GM12878 (cell line): ENCODE results near the gene FBLN1. TPM values are rescaled to one million over a fixed set of nuclear protein-coding genes. Genes with fewer than 3 reads are reported as not detected.

Source experiments
- ATAC-seq: fragments of 200-7000 bp; cut with Tn5 transposase; 3 replicates; pipeline ENCODE4 v1.9.1; 2020; ENCODE audit warnings: mild to moderate bottlenecking, moderate library complexity
- BruUV-seq: library from RNA; stranded (reverse); fragments of 400-500 nt; replicated peaks from 2 replicates; lab custom pipeline; 2021; lab: Mats Ljungman, UMichigan
- CTCF ChIA-PET: fragments of 300-600 bp; sonication (Branson Sonifier 250); formaldehyde crosslinking; extraction: SDS; loops from one replicate; lab custom pipeline; 2021; ENCODE audit warnings: inconsistent platforms; lab: Yijun Ruan, JAX
- POLR2A ChIA-PET: fragments of 350-600 bp; formaldehyde crosslinking; extraction: SDS; loops from one replicate; lab custom pipeline; 2021; ENCODE audit warnings: inconsistent platforms; lab: Charles Lee
- RAD21 ChIA-PET: fragments of 300-600 bp; sonication (Branson Sonifier 250); formaldehyde crosslinking; loops from one replicate; lab custom pipeline; 2023; ENCODE audit warnings: antibody characterized with exemption; ENCODE audit not compliant: unreplicated experiment; lab: Charles Lee
- SMC1A ChIA-PET: fragments of 300-600 bp; sonication (Branson Sonifier 250); formaldehyde crosslinking; loops from one replicate; lab custom pipeline; 2023; ENCODE audit not compliant: unreplicated experiment, uncharacterized antibody; lab: Charles Lee
- DNase-seq: peaks from one replicate; pipeline ENCODE4 v3.0.0-alpha.2; 2011; ENCODE audit warnings: low read depth, low spot score
- FAIRE-seq: peaks from 3 replicates; lab custom pipeline; 2011; peaks lifted over from hg19 to GRCh38; lab: Jason Lieb, UNC
- H2AFZ ChIP-seq: 2 replicates; pipeline ENCODE4 v1.6.0; 2011; ENCODE audit warnings: low read depth, low read length, control low read depth; ENCODE audit not compliant: control insufficient read depth
- H3K27ac ChIP-seq: 2 replicates; pipeline ENCODE4 v1.5.1; 2011; ENCODE audit warnings: control low read depth; ENCODE audit not compliant: control insufficient read depth, insufficient read depth
- H3K27me3 ChIP-seq, 2 experiments: replicated peaks in 1 of 2; 2 replicates each; pipeline versions ENCODE4 v1.6.0 to v1.6.1; 2011; ENCODE audit warnings: low read length in 1 of 2; ENCODE audit not compliant: control insufficient read depth in 2 of 2, insufficient read depth in 2 of 2
- H3K36me3 ChIP-seq, 2 experiments: 2 replicates each; pipeline ENCODE4 v1.5.1; 2011; ENCODE audit warnings: low read length in 1 of 2; ENCODE audit not compliant: control insufficient read depth in 2 of 2, insufficient read depth in 2 of 2
- H3K4me1 ChIP-seq: 2 replicates; pipeline ENCODE4 v1.6.1; 2011; ENCODE audit warnings: mild to moderate bottlenecking, low read length, moderate library complexity, mixed read lengths; ENCODE audit not compliant: control insufficient read depth, insufficient read depth
- H3K4me2 ChIP-seq: 2 replicates; pipeline ENCODE4 v1.6.0; 2011; ENCODE audit warnings: control low read depth; ENCODE audit not compliant: control insufficient read depth, insufficient read depth
- H3K4me3 ChIP-seq: fragments of 200-600 bp; sonication (generic); 2 replicates; pipeline ENCODE4 v1.5.1; 2016
- H3K79me2 ChIP-seq: 2 replicates; pipeline ENCODE4 v1.6.0; 2011; ENCODE audit warnings: low read length; ENCODE audit not compliant: control insufficient read depth, insufficient read depth
- H3K9ac ChIP-seq: 2 replicates; pipeline ENCODE4 v1.8.0; 2011; ENCODE audit warnings: low read length, control low read depth, mixed read lengths; ENCODE audit not compliant: control insufficient read depth, insufficient read depth
- H3K9me3 ChIP-seq: replicated peaks from 3 replicates; pipeline ENCODE4 v1.5.1; 2011; ENCODE audit warnings: mild to moderate bottlenecking, low read length; ENCODE audit not compliant: control insufficient read depth, insufficient read depth
- H4K20me1 ChIP-seq: 2 replicates; pipeline ENCODE4 v1.6.0; 2011; ENCODE audit not compliant: control insufficient read depth, insufficient read depth
- ASH2L ChIP-seq: fragments of 300-600, 200-600 bp; sonication (generic); IDR thresholded peaks from 2 replicates; pipeline ENCODE4 v1.6.1; 2017; ENCODE audit warnings: low read depth, mild to moderate bottlenecking, borderline replicate concordance
- BACH1 ChIP-seq: fragments of 450-650 bp; IDR thresholded peaks from 2 replicates; pipeline ENCODE4 v1.6.1; 2017; ENCODE audit warnings: mild to moderate bottlenecking, borderline replicate concordance
- CBX5 ChIP-seq: sonication (generic); IDR thresholded peaks from 2 replicates; pipeline ENCODE4 v1.6.1; 2016; ENCODE audit warnings: low read depth, moderate library complexity, mild to moderate bottlenecking, inconsistent platforms
- CHD1 ChIP-seq: IDR thresholded peaks from 2 replicates; pipeline ENCODE4 v1.6.1; 2012; ENCODE audit warnings: low read depth, low read length, improper control_type of control experiment
- EED ChIP-seq: sonication (generic); IDR thresholded peaks from 2 replicates; pipeline ENCODE4 v1.6.1; 2016; ENCODE audit warnings: antibody characterized with exemption, low read depth
- FOXM1 ChIP-seq: IDR thresholded peaks from 2 replicates; pipeline ENCODE4 v1.6.1; 2012; ENCODE audit warnings: low read depth, mild to moderate bottlenecking, inconsistent platforms, low read length, moderate library complexity
- KDM1A ChIP-seq: fragments of 200-600 bp; sonication (generic); IDR thresholded peaks from 2 replicates; pipeline ENCODE4 v1.6.1; 2016; ENCODE audit warnings: borderline replicate concordance
- MEF2B ChIP-seq: fragments of 450-650 bp; IDR thresholded peaks from 2 replicates; pipeline ENCODE4 v1.6.1; 2018; ENCODE audit warnings: mild to moderate bottlenecking, moderate library complexity; ENCODE audit not compliant: partially characterized antibody, poor library complexity, severe bottlenecking
- NFYB ChIP-seq: IDR thresholded peaks from 2 replicates; pipeline ENCODE4 v1.6.1; 2011; ENCODE audit warnings: low read depth, mild to moderate bottlenecking, low read length, improper control_type of control experiment, moderate library complexity; ENCODE audit not compliant: insufficient read depth
- POLR2AphosphoS2 ChIP-seq: IDR thresholded peaks from 2 replicates; pipeline ENCODE4 v1.6.1; 2011; ENCODE audit warnings: low read depth, mild to moderate bottlenecking, low read length, improper control_type of control experiment, moderate library complexity
- RFX5 ChIP-seq: IDR thresholded peaks from 2 replicates; pipeline ENCODE4 v1.6.1; 2011; ENCODE audit warnings: low read depth, low read length, improper control_type of control experiment
- SIN3A ChIP-seq: IDR thresholded peaks from 2 replicates; pipeline ENCODE4 v1.6.1; 2012; ENCODE audit warnings: low read depth, low read length, improper control_type of control experiment
- SMC3 ChIP-seq: IDR thresholded peaks from 2 replicates; pipeline ENCODE4 v1.6.1; 2011; ENCODE audit warnings: low read length, improper control_type of control experiment, borderline replicate concordance
- SUPT20H ChIP-seq: IDR thresholded peaks from 2 replicates; pipeline ENCODE4 v1.6.1; 2011; ENCODE audit warnings: low read depth, mild to moderate bottlenecking, low read length, moderate library complexity, borderline replicate concordance; ENCODE audit not compliant: control insufficient read depth
- in situ Hi-C: fragments of 300-500 bp; cut with MboI; formaldehyde crosslinking; loops from 9 replicates; pipeline ENCODE4 v1.14.3; 2018; ENCODE audit warnings: mixed read lengths
- intact Hi-C: fragments of 100-400 bp; cut with micrococcal nuclease; formaldehyde crosslinking; loops from one replicate; pipeline ENCODE4 v1.14.2; 2022; ENCODE audit not compliant: unreplicated experiment
- polyA plus RNA-seq, 11 experiments: library from polyadenylated mRNA; depleted of rRNA in 4 of 11; unstranded in 6 of 11; stranded (reverse) in 5 of 11; fragments of >200 nt; fragmentation: Nextera tagmentation in 4 of 11; fragmentation: Illumina TruSeq in 1 of 11; extraction: Ambion mirVana in 4 of 11; extraction: Trizol in 1 of 11; gene quantifications; 1 replicate in 1 of 11; 2 replicates in 10 of 11; pipeline versions ENCODE4 v1.2.1 to v1.2.3, GENCODE V29; 2011 to 2016; ENCODE audit warnings: inconsistent platforms in 2 of 11, missing spikeins in 2 of 11, low read depth in 1 of 11
- total RNA-seq, 4 experiments: library from RNA; depleted of rRNA in 3 of 4; stranded (reverse); fragments of >200 nt in 3 of 4; fragmentation: Illumina TruSeq in 1 of 4; extraction: Trizol in 1 of 4; gene quantifications; 2 replicates each; pipeline versions ENCODE4 v1.2.1 to v1.2.3, GENCODE V29; 2013 to 2021
- TF ChIP-seq, protein P1 (sequence below): fragments of 450-650 bp; IDR thresholded peaks from 2 replicates; pipeline ENCODE4 v1.6.1; 2016; ENCODE audit warnings: mild to moderate bottlenecking
- TF ChIP-seq, protein P2 (sequence below): IDR thresholded peaks from 2 replicates; pipeline ENCODE4 v1.6.1; 2011; ENCODE audit warnings: mild to moderate bottlenecking, low read depth, low read length, moderate library complexity; ENCODE audit not compliant: insufficient replicate concordance
- TF ChIP-seq, protein P3 (sequence below): fragments of 450-650 bp; IDR thresholded peaks from 2 replicates; pipeline ENCODE4 v1.6.1; 2016; ENCODE audit warnings: mild to moderate bottlenecking, moderate library complexity, borderline replicate concordance

Gene FBLN1
- total and polyA plus RNA-seq, 10 of the 15 experiments (the other 5 are each of a cell fraction or from before 2014, with no cell fraction given): 0.20 to 0.51 TPM; not detected in 8

DNA sequence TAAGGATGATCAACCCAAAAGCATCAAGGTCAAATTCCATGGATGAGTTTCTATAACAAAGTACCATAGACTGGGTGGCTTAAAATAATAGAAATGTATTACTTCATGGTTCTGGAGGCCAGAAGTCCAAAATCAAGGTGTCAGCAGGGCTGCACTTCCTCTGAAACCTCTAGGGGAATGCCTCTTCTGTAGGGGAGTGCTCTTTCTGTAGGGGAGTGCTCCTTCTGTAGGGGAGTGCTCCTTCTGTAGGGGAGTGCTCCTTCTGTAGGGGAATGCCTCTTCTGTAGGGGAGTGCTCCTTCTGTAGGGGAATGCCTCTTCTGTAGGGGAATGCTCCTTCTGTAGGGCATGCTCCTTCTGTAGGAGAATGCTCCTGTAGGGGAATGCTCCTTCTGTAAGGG is 65.5 kb downstream of the FBLN1 start (continued):
- TF ChIP-seq MEF2B: no peak

DNA sequence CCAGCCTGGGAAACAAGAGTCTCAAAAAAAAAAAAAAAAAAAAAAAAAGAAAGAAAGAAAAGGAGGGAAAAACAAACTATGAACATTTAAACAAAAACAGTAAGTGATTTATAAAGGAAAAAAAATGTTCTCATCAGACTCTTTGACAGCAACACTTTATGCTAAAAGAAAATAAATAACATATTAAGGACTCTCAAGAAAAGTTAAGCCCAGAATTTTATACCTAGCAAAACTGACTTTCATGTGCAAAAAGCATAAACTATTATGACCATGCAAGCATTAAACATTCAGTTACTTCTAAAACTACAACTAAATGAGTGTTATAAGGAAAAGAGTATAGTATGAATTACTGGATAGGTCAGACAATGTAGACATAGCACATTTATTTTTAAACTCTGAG is 68.4 kb downstream of the FBLN1 start:
- no peak for DNase-seq
- H3K9me3 ChIP-seq: no peaks in the 10 kb centered on the region; the same call in 1 of the 3 replicates
- in situ Hi-C loops (no loop called here), intact Hi-C loops (no loop called here)
- no peak overlapping the region for H3K4me2 ChIP-seq
- CTCF ChIA-PET: no interaction called here
- POLR2A ChIA-PET: interaction anchor here (0.5 kb wide), 1 partner anchor 368 kb away, joined by 3 read pairs; no protein-coding TSS in a partner anchor
- H4K20me1 ChIP-seq: no peaks in the 10 kb centered on the region
- no peak overlapping the region for H3K4me3 ChIP-seq
- H3K9ac ChIP-seq: no peak overlapping the region
- TF ChIP-seq CBX5: no peak
- TF ChIP-seq EED: no peak
- TF ChIP-seq SUPT20H: no peak
- TF ChIP-seq, protein P1, sequence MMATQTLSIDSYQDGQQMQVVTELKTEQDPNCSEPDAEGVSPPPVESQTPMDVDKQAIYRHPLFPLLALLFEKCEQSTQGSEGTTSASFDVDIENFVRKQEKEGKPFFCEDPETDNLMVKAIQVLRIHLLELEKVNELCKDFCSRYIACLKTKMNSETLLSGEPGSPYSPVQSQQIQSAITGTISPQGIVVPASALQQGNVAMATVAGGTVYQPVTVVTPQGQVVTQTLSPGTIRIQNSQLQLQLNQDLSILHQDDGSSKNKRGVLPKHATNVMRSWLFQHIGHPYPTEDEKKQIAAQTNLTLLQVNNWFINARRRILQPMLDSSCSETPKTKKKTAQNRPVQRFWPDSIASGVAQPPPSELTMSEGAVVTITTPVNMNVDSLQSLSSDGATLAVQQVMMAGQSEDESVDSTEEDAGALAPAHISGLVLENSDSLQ: no peak
- TF ChIP-seq NFYB: no peak
- TF ChIP-seq, protein P2, sequence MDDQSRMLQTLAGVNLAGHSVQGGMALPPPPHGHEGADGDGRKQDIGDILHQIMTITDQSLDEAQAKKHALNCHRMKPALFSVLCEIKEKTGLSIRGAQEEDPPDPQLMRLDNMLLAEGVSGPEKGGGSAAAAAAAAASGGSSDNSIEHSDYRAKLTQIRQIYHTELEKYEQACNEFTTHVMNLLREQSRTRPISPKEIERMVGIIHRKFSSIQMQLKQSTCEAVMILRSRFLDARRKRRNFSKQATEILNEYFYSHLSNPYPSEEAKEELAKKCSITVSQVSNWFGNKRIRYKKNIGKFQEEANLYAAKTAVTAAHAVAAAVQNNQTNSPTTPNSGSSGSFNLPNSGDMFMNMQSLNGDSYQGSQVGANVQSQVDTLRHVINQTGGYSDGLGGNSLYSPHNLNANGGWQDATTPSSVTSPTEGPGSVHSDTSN: no peak
- no peak for TF ChIP-seq SMC3
- no peak for TF ChIP-seq FOXM1
- TF ChIP-seq RFX5: no peak
- no peak for TF ChIP-seq POLR2AphosphoS2
- TF ChIP-seq, protein P3, sequence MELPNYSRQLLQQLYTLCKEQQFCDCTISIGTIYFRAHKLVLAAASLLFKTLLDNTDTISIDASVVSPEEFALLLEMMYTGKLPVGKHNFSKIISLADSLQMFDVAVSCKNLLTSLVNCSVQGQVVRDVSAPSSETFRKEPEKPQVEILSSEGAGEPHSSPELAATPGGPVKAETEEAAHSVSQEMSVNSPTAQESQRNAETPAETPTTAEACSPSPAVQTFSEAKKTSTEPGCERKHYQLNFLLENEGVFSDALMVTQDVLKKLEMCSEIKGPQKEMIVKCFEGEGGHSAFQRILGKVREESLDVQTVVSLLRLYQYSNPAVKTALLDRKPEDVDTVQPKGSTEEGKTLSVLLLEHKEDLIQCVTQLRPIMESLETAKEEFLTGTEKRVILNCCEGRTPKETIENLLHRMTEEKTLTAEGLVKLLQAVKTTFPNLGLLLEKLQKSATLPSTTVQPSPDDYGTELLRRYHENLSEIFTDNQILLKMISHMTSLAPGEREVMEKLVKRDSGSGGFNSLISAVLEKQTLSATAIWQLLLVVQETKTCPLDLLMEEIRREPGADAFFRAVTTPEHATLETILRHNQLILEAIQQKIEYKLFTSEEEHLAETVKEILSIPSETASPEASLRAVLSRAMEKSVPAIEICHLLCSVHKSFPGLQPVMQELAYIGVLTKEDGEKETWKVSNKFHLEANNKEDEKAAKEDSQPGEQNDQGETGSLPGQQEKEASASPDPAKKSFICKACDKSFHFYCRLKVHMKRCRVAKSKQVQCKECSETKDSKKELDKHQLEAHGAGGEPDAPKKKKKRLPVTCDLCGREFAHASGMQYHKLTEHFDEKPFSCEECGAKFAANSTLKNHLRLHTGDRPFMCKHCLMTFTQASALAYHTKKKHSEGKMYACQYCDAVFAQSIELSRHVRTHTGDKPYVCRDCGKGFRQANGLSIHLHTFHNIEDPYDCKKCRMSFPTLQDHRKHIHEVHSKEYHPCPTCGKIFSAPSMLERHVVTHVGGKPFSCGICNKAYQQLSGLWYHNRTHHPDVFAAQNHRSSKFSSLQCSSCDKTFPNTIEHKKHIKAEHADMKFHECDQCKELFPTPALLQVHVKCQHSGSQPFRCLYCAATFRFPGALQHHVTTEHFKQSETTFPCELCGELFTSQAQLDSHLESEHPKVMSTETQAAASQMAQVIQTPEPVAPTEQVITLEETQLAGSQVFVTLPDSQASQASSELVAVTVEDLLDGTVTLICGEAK: no peak
- no peak for TF ChIP-seq CHD1
- TF ChIP-seq KDM1A: no peak
- no peak for TF ChIP-seq BACH1
- no peak for TF ChIP-seq SIN3A
- no peak for TF ChIP-seq ASH2L
- no peaks in the 10 kb centered on the region for H3K36me3 ChIP-seq
- no peak for ATAC-seq
- no TSS peak for BruUV-seq
- H3K4me1 ChIP-seq: no peaks in the 10 kb centered on the region
- no peaks in the 10 kb centered on the region; a peak in 1 of 4 replicates for H3K27me3 ChIP-seq
- H3K27ac ChIP-seq: no peak overlapping the region
- RAD21 ChIA-PET: no interaction called here
- SMC1A ChIA-PET: no interaction called here
- H3K79me2 ChIP-seq: no peaks in the 10 kb centered on the region
- no peak overlapping the region for H2AFZ ChIP-seq
- no peak for FAIRE-seq
